Neural crest cell (in vitro differentiated cells): ENCODE results near the gene ELOVL5. TPM values are rescaled to one million over a fixed set of nuclear protein-coding genes. Genes with fewer than 3 reads are reported as not detected.
A peak's percentile ranks its signal among the peaks of the same experiment; 100 is the strongest.

Source experiments
- DNase-seq: peaks from one replicate; pipeline ENCODE4 v3.0.0; 2021; ENCODE audit warnings: low read depth, mixed read lengths, low spot score
- H3K27ac Mint-ChIP-seq: one replicate; pipeline ENCODE4 v1.8.0; 2021; ENCODE audit warnings: mild to moderate bottlenecking, mixed read lengths; ENCODE audit not compliant: unreplicated experiment
- H3K27me3 Mint-ChIP-seq: 2 replicates; pipeline ENCODE4 v1.8.0; 2021; ENCODE audit warnings: low read depth, mild to moderate bottlenecking, mixed read lengths
- H3K36me3 Mint-ChIP-seq: 2 replicates; pipeline ENCODE4 v1.8.0; 2021; ENCODE audit warnings: low read depth, mild to moderate bottlenecking, mixed read lengths
- H3K4me1 Mint-ChIP-seq: 2 replicates; pipeline ENCODE4 v1.8.0; 2021; ENCODE audit warnings: mixed read lengths
- H3K4me3 Mint-ChIP-seq: one replicate; pipeline ENCODE4 v1.8.0; 2021; ENCODE audit warnings: mild to moderate bottlenecking, mixed read lengths
- H3K9me3 Mint-ChIP-seq: 2 replicates; pipeline ENCODE4 v1.8.0; 2021; ENCODE audit warnings: mixed read lengths
- CTCF ChIP-seq: fragments of 200-600 bp; sonication (generic); conservative IDR thresholded peaks from 2 replicates; pipeline ENCODE4 v1.5.0; 2021; ENCODE audit warnings: antibody characterized with exemption, mild to moderate bottlenecking
- total RNA-seq: library from RNA; stranded (reverse); gene quantifications from 2 replicates; pipeline ENCODE4 v1.2.1, GENCODE V29; 2021

Gene ELOVL5
- total RNA-seq, 1 donor from 2014 or later = 152 TPM

GRCh38 chr6:53279293-53279692, 69.5 kb downstream of the ELOVL5 start:
- Mint-ChIP-seq H3K27ac (no peak overlapping the region), H3K4me3 (no peak overlapping the region), H3K4me1 (peaks cover 13% of the 10 kb centered on the region), H3K27me3 (no peaks in the 10 kb centered on the region), H3K9me3 (no peaks in the 10 kb centered on the region), H3K36me3 (peaks cover 21% of the 10 kb centered on the region)
- DNase-seq = no peak
- TF ChIP-seq CTCF = no peak

- Mint-ChIP-seq H3K36me3 (peaks cover 33% of the 10 kb centered on the region), H3K27me3 (no peaks in the 10 kb centered on the region), H3K27ac (no peak overlapping the region), H3K4me3 (no peak overlapping the region), H3K4me1 (no peaks in the 10 kb centered on the region), H3K9me3 (no peaks in the 10 kb centered on the region)
- DNase-seq = no peak
- TF ChIP-seq CTCF = peak; percentile 19
Measured at GRCh38 chr6:53273370-53273769, 75.4 kb downstream of the ELOVL5 start.

GRCh38 chr6:53269827-53270226, 78.9 kb downstream of the ELOVL5 start:
- Mint-ChIP-seq H3K4me3 (no peak overlapping the region), H3K27me3 (no peaks in the 10 kb centered on the region), H3K9me3 (no peaks in the 10 kb centered on the region), H3K36me3 (peaks cover 35% of the 10 kb centered on the region), H3K4me1 (no peaks in the 10 kb centered on the region), H3K27ac (no peak overlapping the region)
- TF ChIP-seq CTCF = no peak
- DNase-seq = no peak

DNA sequence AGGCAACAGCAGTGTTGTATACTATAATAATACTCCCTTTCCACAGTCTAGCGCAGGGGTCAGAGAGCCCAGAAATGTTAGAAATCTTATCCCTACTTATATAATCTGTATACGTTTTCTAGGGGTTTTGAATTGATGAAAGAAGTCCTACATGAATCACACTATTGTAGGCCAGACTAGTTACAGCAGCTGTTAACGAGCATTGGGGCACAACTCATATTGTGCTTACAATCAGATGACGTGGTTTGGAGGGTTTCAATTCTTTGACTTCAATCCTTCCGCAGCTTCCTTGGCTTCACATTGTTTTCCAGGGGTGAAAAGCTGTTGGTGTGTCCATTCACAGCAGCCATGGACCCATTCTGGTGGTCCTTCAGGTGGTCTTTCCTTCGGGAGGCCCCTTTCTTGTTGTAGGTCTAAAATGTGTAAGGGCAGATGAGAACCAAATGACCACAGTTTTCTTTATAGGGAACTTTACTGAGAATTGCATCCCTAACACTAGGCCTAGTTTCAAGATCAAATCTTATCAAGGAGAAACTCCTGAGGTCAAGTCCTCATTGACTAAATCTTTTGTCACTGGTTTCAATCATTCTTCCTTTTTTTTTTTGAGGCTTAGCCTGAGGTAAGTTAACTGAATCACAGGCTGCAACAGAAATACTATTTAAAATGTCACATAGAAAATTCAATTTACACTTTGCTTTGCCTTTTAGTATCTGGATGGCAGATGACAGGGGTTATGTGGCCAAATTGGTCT, 79.7 kb downstream of the ELOVL5 start:
- H3K27ac Mint-ChIP-seq = no peak overlapping the region
- no peaks in the 10 kb centered on the region for H3K9me3 Mint-ChIP-seq
- H3K4me3 Mint-ChIP-seq = no peak overlapping the region
- no peak for TF ChIP-seq CTCF
- H3K27me3 Mint-ChIP-seq = no peaks in the 10 kb centered on the region
- no peaks in the 10 kb centered on the region for H3K4me1 Mint-ChIP-seq
- H3K36me3 Mint-ChIP-seq = peaks cover 41% of the 10 kb centered on the region
- no peak for DNase-seq

DNA sequence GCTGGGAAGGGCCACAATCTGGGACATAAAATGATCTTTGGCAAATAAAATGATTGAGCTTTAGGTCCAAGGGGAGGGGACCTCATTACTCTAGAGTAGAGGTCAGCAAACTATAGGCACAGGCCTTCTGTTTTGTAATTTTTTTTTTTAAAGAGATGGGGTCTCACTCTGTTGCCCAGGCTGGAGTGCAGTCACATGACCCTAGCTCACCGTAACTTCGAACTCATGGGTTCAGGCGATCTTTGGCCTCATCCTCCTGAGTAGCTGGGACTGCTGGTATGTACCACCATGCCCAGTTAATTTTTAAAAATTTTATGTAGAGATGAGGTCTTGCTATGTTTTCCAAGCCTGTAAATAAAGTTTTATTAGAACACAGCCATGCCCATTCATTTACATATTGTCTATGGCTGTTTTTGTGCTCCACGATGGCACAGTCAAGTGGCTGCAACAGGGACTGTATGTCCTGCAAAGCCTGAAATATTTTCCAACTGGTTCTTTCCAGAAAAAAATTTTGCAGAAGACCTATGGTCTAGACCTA, 82.1 kb downstream of the ELOVL5 start:
- Mint-ChIP-seq H3K4me1 (no peaks in the 10 kb centered on the region), H3K27me3 (no peaks in the 10 kb centered on the region), H3K27ac (no peak overlapping the region), H3K4me3 (no peak overlapping the region), H3K9me3 (no peaks in the 10 kb centered on the region), H3K36me3 (peaks cover 39% of the 10 kb centered on the region)
- no peak for DNase-seq
- no peak for TF ChIP-seq CTCF
